Activated CD4-positive, alpha-beta T cell treated with anti-CD3 and anti-CD28 coated beads for 48 hours (primary cell): ENCODE data around the gene RGS3.

ENCODE experiments used
- DNase-seq: peaks from one replicate; pipeline ENCODE4 v3.0.0-alpha.2; 2020

The RGS3 gene

DNA sequence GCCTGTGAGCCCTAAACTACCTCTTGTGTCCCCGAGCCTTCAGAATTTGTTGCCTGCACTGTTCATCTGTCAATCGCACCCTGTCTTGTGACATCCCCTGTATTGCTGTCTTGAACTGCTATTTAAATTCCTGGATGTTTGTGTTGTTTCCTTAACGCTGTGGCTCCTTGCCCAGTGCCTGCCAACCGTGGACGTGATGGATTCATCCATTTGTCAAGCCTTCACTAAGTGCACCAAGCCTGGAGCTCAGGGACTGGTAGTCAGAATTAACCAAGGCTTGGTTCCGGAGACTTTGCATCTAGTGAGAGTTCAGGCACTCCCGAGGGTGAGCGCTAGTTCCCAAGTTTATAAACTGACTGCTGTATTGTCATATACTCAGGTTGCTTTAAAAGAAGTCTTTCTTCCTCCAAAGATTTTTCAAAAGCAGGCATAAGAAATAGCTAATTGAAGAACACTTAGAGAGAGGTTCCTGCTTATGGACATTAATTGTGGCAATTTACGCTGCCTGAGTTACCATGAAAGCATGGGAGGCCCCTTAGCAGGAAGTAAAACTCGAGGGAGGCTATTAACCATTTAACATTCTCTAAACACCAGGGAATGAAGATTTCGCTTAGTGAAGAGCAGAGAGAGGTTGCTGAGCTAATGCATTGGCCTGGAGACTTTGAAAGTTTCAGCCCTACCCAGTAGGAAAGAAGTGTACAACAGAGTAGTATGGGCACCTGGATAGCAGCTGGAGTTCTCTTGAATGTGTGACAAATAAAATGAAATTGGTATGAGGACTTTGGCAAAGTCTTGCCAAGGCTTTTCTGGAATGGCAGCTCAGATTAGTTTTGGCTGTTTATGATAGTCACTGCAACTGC lies 29.0 kb downstream of the RGS3 start:
- no peak for DNase-seq

DNA sequence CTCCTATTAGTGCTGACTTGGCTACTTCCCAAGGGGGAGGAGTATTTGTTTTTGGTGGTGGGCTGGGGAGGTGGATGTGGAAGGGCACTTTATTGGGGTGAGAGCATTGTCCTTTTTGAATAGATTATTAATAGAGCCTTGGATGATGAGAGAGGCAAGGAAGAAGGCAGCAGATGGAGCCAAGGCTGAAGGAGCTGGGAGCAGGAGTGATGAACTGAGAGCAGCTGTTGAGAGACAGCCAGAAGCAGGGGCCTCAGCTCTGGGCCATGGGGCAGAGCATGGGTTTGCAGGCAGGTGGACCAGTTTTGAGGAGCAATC lies 29.6 kb downstream of the RGS3 start:
- DNase-seq, result no peak

DNA sequence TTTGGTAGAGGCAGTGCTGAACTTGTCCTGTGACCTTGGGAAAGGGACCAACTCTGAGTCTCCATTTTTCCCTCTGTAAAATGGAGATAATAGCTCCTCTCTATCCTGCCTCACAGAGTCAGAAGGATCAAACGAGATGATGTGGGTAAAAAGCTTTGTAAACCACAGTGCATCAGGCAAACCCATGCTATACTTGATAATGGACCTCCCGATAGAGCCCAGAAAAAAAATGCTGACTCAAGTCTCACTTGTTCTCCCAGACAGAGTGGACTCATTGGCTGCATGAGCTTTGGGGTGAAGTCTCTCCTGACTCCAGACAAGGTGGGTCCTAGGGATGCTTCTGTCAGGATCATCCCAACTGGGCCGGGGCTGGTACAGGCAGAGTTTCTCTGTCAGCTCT lies 32.0 kb downstream of the RGS3 start:
- no peak for DNase-seq

DNA sequence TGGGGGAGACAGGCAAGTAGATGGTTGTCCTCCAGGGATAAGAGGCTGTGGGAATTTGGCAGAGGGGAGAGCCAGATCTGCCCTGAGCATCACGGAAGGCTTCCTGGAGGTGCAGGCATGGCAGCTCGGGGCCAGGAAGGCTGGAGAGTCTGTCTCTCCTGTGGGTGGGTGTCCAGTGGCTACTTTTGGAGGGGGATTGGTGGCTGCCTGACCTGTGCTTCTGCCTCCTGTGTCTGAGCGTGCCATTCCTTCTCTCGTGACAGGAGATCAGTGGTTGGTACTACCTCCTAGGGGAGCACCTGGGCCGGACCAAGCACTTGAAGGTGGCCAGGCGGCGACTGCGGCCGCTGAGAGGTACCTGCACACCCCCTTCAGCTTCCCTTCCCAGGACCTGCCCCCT lies 33.5 kb downstream of the RGS3 start:
- DNase-seq, result no peak

DNA sequence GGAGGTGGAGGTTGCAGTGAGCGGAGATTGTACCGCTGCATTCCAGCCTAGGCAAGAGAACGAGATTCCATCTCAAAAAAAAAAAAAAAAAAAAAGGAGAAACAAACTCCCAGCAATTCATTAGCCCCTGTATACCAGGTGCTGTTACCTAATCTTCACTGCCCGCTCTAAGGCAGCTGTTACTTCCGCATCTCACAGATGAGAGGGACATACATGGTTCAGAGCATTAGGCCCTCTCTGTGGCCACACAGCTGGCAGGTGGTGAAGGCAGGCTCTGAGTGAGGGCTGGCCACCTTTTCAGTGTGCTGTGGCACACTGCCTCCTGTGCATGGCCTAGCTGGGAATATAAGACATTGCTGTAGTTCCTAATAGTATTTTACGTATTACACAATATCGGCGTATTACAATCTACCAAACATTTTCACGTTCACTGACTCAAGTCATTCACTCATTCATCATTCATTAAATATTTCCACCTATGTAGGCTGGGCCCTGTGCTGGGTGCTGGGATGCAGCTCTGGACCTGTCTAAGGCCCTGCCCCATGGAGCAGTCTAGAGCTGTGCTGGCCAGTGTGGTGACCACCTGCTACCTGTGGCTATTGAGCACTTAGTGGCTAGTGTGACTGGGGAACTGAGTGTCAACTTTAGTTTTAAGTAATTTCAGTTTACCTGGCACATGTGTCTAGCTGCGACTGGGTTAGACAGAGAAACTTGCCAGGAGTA lies 35.8 kb downstream of the RGS3 start:
- DNase-seq, result no peak

DNA sequence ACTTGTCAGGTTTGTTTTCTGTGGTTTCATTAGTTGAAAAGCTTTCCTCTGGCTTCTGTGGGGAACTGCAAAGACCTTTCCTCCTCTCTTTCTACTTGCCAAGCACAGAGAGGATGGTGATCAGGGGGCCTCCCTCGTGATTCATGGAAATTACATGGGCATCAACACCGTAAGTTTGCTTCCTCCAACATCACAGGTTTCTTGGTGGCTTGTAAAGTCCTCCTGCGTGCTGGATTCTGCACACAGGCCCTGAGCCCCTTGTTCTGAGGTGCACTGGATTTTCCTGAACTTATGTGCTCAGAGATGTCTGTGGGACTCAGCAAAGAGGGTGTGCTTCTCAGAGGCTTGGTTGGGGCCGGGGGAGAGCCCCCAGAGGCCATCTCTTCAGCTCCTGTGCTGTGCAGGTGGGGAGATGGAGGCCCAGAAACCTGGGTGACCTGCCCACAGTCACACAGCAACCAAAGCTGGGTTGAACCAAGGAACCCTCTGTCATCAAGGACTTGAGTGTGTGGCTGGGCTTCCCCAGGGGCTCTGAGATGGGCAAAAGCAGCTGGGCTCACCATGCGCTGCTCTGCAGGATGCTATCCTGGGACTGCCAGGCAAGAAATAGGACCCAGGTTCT lies 36.5 kb downstream of the RGS3 start:
- DNase-seq, result no peak

DNA sequence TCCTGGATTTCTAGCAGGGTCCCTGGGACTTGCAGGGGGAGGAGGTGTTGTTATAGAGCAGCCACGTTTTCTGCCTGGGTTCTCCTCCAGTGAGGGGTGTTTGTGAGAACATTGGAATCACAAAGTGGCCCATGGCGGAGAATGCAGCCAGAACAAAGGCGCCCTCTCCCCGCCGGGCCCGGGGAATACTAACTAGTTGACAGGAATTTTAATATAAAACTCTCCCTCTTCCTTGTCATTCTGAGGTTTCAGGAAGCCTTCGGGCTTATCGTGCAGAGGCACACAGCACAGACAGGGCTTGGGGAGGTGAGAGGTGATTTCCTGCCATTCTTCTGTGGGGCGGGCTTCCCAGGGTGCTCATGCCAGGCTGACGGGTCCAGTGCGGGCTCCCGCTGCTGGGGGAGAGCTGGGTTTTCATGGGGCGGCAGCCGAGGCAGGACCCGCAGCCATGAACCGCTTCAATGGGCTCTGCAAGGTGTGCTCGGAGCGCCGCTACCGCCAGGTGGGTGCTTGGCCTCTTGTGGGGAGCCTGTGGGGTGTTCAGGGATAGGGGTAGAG lies 37.7 kb downstream of the RGS3 start:
- DNase-seq, result no peak

DNA sequence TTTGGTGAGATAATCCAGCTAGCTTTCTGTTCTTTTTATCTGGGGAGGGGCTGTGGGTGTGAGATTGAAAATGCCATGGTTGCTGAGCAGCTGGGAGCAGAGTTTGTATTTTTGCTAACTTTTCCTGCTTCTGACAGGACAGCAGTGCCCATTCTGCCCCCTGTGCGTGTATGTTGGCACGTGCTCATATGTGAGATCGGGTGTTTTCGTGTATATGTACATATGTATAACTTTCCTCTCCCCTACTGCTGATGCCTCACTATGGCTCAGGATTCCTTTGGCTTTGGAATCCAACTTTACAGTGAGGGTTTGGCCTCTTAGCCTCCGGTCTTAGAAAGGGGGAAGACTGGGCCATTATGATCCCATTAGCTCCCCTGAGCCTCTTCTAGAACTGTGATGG lies 38.3 kb downstream of the RGS3 start:
- no peak for DNase-seq

DNA sequence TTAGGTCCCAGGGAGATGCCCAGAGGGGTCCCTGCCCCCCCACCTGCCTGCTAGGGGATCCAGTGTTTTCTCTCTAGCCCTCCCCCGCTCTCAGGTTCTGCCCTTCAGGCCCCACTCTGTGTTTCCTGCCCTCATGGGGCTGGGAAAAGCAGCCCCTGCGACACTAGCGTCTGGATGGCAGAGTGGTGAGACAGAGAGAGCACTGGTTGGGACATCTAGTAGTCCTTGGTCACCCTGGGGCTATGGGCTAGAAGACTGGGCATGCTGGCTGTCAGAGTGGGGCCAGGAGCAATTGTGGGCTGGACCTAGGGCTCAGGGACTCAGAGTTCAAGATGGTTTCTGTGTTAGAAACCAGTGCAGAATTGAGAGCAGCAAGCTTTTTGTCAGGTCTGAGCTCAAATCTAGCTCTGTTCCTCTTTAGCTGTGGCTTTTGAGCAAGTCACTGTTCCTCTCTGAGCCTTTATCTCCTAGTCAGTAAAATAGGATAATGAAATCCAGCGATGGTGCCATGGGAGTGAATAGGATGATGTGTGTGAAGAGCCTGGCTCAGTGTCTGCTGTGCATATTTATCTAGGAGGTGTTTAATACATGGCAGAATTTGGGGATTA lies 39.0 kb downstream of the RGS3 start:
- DNase-seq, result no peak

DNA sequence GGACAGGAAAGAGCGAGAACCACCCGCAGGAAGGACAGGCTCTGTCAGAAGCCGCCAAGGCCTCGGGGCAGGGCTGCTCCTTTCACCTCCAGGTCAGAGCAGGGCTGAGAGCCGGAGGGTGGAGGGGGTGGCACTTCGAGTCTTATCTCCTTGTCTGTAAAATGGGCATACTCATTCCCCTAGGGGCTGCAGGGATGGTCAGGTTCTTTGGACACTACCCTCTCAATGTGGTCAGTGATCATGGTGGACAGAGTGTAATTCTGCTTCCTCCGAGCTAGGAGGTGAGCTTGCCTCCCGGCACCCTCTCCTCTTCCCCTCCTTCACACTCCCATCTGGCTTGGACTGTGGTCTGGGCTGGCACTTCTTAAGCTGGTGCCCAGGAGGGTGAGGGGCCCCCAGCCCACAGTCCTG lies 39.6 kb downstream of the RGS3 start:
- DNase-seq, result no peak

DNA sequence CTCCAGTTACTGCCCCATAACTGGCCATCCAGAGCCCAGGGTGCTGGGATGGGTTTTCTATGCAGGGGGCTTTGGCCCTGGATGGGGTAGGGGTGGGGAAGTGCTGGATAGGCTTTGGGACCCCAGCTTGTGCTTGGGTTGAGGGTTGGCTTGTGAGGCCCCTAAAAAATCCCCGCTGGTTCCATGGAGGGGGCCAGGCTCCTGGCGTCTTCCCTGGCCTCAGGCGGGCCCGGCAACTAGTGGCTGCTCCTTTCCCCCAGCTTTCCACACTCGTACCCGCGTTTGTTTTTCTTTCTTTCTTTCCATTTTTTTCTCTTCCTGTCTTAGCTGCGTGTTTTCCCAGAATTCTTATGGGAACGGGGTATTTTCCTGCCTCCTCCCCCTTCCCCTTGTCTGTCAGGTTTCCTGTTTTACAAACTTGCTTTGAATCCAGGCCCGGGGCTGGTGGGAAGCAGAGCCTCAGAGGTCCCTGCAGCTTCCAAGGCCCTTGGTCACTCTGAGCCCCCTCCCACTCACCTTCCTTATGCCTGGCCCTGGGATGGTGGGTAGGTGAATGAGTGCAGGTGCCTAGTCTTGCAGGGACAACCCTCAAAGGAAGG lies 40.2 kb downstream of the RGS3 start:
- DNase-seq, result no peak

DNA sequence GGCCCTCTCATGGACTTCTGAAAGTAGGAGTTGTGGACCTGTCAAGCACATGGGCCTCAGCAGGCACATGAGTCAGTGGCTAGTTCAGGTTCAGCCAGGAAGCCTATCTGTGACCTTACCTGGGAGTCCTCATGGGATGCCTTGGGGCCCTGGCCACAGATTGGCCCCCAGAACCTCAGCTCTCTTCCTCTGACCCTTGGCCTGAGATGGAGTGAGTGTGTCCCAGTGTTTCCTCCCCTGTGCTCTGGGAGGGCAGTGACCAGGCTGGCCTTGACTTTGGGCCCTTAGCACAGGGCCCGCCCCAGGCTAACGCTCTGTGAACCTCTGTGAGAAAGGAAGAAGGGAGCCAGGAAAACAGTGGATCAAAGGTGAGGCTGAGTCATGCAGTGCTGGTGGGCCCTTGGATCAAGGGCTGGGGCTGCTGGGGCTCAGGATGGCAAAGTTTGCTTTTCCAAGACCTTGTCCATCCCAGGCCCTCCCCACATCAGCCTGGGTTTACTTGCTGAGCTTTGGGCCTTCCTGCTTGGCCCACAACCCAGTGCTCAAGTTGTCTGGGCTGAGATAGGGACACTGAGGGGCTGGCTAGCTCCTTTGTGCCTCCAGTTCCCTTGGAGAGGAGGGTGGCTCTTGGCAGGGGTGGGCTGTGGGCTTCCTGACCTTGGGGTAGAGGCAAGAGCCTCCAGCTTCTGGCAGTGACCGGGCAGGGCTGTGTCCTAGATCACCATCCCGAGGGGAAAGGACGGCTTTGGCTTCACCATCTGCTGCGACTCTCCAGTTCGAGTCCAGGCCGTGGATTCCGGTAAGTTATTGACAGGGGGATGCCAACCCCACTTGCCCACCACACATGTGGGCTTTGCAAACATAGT lies 41.4 kb downstream of the RGS3 start:
- no peak for DNase-seq

DNA sequence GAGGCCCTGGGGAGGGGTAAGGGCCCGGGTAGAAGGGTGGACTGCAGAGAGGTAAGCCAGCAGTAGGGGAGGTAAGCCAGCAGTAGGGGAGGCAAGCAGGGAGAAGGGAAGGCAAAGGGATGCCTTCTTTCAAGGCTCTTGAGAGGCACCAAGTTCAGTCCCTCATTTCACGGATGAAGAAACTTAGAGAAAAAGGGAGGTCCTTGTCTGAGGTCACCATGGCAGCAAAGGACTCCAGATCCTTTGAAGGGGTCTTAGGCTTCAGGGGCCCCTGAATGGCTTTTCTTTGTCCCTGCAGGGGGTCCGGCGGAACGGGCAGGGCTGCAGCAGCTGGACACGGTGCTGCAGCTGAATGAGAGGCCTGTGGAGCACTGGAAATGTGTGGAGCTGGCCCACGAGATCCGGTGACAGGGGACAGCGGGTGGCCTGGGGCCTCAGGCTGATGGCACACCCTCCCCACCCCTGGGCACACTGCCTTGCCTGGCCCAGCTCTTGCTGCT lies 42.6 kb downstream of the RGS3 start:
- no peak for DNase-seq

DNA sequence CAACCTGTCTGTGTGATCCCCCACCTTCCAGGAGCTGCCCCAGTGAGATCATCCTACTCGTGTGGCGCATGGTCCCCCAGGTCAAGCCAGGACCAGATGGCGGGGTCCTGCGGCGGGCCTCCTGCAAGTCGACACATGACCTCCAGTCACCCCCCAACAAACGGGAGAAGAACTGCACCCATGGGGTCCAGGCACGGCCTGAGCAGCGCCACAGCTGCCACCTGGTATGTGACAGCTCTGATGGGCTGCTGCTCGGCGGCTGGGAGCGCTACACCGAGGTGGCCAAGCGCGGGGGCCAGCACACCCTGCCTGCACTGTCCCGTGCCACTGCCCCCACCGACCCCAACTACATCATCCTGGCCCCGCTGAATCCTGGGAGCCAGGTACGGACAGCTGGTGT lies 43.7 kb downstream of the RGS3 start:
- no peak for DNase-seq

DNA sequence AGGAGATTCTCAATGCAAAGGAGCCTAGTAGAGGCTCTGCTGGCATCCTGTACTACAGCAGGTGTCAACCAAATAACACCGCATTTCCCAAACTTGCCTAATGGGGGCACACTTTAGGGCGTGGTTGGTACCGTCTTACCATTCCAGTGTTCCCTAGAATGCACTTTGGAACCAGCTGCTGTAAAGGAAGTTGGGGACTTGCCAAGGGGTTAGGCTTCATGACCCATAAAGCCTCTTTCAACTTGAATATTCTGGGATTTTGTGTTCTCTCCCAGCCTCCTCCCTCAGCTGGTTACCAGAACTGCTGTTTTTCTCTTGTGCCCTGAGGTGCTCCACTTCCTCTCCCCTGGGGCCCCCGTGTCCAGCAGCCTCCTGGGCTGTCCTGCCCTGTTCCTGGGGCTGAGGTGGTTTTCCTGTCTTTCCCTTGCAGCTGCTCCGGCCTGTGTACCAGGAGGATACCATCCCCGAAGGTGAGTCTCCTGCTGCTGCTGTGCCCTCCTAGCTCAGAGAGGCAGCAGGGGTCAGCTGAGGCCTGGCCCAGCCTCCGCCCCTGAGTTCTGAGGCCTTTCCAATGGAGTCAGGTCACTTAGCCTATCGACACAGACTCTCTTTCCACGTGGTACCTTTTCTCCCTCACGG lies 44.7 kb downstream of the RGS3 start:
- DNase-seq, result peak; percentile 44

DNA sequence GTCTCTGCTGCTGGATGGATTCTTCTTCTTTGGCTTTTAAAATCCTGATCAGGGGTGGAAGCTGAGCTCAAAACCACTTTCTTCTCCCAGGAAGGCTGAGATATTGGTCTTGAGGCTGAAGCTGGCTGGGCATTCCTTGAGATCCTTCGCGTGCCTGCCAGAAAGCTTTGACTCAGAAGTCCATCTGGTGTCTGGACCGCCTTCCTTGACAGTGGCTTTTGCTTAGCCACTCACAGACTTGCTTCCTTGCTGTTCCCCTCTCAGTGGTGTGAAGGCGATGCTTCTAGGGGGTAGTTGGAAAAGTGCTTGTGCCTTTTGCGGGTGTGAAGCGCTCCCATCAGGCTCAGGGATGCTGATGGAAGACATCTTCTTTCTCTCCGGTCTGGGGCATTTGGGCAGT lies 45.9 kb downstream of the RGS3 start:
- no peak for DNase-seq

DNA sequence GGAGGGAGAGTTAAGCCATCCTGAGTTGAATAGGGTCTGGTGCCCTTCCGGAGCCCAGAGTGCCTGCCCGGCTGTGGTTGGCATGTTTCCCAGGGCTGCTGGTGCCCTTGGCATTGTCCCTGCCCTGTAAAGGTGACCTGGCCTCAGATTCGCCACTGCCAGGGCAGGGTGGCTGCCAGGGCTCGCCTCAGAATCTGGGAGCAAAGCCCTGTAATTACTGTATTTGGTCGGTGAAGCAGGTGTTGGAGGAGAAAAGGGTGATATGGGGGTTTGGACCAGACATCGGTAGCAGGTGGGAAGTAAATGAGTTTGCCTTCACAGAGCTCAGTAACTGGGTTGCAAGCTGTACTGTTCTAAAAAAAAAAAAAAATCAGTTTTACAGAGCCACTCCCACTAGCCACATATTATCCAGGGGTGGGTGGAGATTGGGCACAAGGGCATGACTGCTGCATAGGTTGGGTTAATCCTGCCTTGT lies 47.6 kb downstream of the RGS3 start:
- no peak for DNase-seq

DNA sequence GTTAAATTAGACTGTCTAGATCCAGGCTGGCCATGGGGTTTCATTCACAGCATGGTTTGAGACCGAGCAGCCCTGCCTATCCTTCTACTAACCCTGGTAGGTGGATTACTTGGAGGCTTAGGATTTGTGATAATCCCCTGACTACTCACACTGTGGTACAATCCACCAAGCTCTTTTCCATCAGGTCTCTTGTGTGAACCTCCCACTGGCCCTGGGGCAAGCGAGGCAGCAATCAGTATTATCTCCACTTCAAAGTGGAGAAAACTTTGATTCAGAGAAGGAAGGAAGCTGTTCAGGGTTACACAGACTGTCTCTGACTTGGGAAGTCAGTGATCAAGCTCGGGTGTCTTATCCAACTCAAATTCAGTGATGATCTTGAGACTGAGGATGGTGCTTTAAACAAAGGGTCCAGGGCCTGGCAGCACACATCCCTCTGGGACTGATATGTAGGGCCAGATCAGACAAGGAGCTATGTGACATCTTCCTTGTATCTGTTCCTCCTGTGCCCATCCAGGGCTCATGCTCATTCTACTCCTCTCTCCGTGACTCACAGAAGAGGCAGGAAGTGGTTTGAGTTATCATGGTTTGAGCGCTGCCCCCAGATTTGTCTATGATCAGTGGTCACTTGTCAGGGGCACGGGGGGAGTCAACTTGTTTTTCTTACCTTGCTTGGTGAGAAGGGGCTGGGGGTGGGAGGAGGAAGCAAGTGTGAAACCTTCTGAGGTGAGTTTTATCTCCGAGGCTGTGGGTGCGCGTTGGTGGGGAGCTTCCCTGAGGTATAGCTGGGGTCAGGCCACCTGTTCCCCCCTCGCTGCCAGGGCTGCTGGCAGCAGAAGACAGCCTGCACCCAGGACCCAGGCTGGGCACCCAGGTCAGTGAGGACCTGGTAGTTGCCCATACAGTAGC lies 48.6 kb downstream of the RGS3 start:
- peak; percentile 84 for DNase-seq

DNA sequence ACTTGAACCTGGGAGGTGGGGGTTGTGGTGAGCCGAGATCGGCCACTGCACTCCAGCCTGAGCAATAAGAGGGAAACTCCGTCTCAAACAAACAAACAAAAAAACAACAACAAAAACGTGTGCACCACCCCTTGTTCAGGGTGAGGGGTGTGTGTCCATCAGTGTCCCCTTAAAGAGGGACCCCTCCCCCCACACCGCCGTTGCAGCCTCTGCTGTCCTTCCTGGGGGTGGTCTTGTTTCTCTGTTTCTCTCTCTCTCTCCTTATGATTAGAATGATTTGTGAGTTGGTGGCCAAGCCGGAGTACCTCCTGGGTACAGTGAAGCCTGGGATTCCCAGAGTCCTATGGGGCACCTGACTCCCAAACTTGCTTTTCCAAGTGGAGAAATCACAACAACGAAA lies 49.6 kb downstream of the RGS3 start:
- DNase-seq, result no peak

DNA sequence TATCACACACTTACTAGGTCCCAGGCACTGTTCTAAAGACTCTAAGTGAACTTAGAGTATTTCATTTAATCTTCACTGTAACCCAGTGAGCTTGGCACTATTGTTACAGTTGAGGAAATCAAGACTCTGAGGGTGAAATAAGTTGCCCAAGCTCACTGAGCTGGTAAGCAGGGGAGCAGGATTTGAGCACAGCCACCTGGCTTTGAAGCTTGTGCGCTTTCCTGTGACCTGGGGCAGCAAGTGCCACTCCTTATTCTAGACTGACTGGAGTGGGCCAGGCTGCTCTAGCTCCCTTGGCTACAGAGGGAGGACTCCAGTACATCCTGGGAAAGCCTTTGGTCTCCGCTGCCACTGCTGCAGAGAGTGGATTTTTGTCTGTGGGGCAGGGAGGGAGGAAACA lies 50.0 kb downstream of the RGS3 start:
- DNase-seq, result no peak
